SIG-M5 (cell line): Measurements from ENCODE around the gene MTCL1.

Experiments used
- DNase-seq: peaks from one replicate; lab custom pipeline; 2025; lab: John Stamatoyannopoulos, UW

The MTCL1 gene

GRCh38 chr18:8688216-8688800, 17.0 kb upstream of the MTCL1 start:
- no peak for DNase-seq

GRCh38 chr18:8688816-8689215, 16.5 kb upstream of the MTCL1 start:
- DNase-seq, result no peak

- DNase-seq, result no peak
Observed at GRCh38 chr18:8689517-8689916, 15.8 kb upstream of the MTCL1 start.

GRCh38 chr18:8694891-8695290, 10.5 kb upstream of the MTCL1 start:
- no peak for DNase-seq

GRCh38 chr18:8695932-8696517, 9.3 kb upstream of the MTCL1 start:
- no peak for DNase-seq

GRCh38 chr18:8696749-8697211, 8.6 kb upstream of the MTCL1 start:
- no peak for DNase-seq

GRCh38 chr18:8699126-8699525, 6.2 kb upstream of the MTCL1 start:
- no peak for DNase-seq

- DNase-seq, result no peak
Observed at GRCh38 chr18:8699948-8700347, 5.4 kb upstream of the MTCL1 start.

- no peak for DNase-seq
Observed at GRCh38 chr18:8701546-8702118, 3.7 kb upstream of the MTCL1 start.

GRCh38 chr18:8702668-8703067, 2.7 kb upstream of the MTCL1 start:
- no peak for DNase-seq

- no peak for DNase-seq
Observed at GRCh38 chr18:8703092-8703709, 2.2 kb upstream of the MTCL1 start.

GRCh38 chr18:8703781-8704301, 1.5 kb upstream of the MTCL1 start:
- no peak for DNase-seq

- DNase-seq, result no peak
Observed at GRCh38 chr18:8704361-8705237, 757 bp upstream of the MTCL1 start.

- DNase-seq, result no peak
Observed at GRCh38 chr18:8705961-8706790, 820 bp downstream of the MTCL1 start.

GRCh38 chr18:8706791-8707555, 1.6 kb downstream of the MTCL1 start:
- no peak for DNase-seq

GRCh38 chr18:8707556-8708300, 2.4 kb downstream of the MTCL1 start:
- DNase-seq, result no peak

GRCh38 chr18:8708670-8709069, 3.3 kb downstream of the MTCL1 start:
- no peak for DNase-seq

- no peak for DNase-seq
Observed at GRCh38 chr18:8709248-8710059, 4.1 kb downstream of the MTCL1 start.

- no peak for DNase-seq
Observed at GRCh38 chr18:8711736-8712135, 6.4 kb downstream of the MTCL1 start.
